ENCODE results near the gene ADAR. TPM values are rescaled to one million over a fixed set of nuclear protein-coding genes. Genes with fewer than 3 reads are reported as not detected.
A peak's percentile ranks its signal among the peaks of the same experiment; 100 is the strongest.

Gene ADAR
- total RNA-seq, 1 donor from 2014 or later = 148 TPM

DNA sequence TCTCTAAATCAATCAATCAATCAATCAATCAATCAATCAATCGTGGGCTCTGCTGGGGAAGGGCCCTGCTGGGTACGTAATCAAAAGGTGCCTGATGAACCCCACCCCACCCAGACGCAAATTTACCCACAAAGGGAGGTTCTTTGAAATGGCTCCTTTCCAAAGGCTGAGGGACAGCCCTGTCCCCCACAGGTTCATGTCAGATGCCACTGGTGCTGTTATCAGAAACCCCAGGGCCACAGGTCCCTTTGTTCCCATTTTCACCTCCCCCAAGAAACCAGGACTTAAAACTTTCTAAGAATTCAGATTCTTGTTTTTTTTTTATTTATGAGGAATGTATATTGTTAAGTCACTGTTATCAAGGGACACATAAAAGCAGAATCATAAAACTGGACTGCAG lies 26.2 kb downstream of the ADAR start:
- Mint-ChIP-seq H3K9me3 (no peaks in the 10 kb centered on the region), H3K27ac (ENCODE audit: unreplicated experiment) (no peak overlapping the region), H3K27me3 (ENCODE audit: low read depth) (no peaks in the 10 kb centered on the region), H3K4me3 (no peak overlapping the region), H3K4me1 (peaks cover 5% of the 10 kb centered on the region), H3K36me3 (ENCODE audit: low read depth) (peaks cover 15% of the 10 kb centered on the region)
- TF ChIP-seq, protein P1, sequence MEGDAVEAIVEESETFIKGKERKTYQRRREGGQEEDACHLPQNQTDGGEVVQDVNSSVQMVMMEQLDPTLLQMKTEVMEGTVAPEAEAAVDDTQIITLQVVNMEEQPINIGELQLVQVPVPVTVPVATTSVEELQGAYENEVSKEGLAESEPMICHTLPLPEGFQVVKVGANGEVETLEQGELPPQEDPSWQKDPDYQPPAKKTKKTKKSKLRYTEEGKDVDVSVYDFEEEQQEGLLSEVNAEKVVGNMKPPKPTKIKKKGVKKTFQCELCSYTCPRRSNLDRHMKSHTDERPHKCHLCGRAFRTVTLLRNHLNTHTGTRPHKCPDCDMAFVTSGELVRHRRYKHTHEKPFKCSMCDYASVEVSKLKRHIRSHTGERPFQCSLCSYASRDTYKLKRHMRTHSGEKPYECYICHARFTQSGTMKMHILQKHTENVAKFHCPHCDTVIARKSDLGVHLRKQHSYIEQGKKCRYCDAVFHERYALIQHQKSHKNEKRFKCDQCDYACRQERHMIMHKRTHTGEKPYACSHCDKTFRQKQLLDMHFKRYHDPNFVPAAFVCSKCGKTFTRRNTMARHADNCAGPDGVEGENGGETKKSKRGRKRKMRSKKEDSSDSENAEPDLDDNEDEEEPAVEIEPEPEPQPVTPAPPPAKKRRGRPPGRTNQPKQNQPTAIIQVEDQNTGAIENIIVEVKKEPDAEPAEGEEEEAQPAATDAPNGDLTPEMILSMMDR (conservative IDR thresholded peaks at IDR 0.05) = no peak
- DNase-seq (ENCODE audit: low read depth, low spot score) = no peak

DNA sequence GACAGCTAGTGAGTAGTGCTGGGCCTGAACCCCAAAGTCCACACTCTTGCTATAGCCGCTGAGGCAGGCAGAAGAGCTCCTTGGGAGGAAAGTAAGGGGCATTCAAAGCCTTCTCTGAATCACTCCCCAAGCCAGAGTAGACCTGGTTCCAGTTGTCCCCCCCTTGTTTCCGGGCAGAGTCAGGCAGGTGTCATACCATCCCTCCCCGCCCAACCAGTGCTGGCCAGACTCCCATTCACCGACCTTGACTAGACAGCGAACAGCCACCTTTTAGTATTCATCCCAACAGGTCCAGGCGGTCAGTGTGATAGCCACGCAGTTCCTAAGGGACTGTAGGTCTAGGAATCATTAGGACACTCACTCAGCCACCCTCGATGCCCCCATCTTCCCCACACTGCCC lies 28.6 kb downstream of the ADAR start:
- H3K4me1 Mint-ChIP-seq = peaks cover 14% of the 10 kb centered on the region
- DNase-seq (ENCODE audit: low read depth, low spot score) = no peak
- TF ChIP-seq, protein P1 (conservative IDR thresholded peaks at IDR 0.05) = no peak
- peaks cover 7% of the 10 kb centered on the region for H3K36me3 Mint-ChIP-seq (ENCODE audit: low read depth)
- H3K27ac Mint-ChIP-seq (ENCODE audit: unreplicated experiment) = no peak overlapping the region
- no peaks in the 10 kb centered on the region for H3K27me3 Mint-ChIP-seq (ENCODE audit: low read depth)
- H3K9me3 Mint-ChIP-seq = no peaks in the 10 kb centered on the region
- peak overlapping the region; percentile 47 for H3K4me3 Mint-ChIP-seq

DNA sequence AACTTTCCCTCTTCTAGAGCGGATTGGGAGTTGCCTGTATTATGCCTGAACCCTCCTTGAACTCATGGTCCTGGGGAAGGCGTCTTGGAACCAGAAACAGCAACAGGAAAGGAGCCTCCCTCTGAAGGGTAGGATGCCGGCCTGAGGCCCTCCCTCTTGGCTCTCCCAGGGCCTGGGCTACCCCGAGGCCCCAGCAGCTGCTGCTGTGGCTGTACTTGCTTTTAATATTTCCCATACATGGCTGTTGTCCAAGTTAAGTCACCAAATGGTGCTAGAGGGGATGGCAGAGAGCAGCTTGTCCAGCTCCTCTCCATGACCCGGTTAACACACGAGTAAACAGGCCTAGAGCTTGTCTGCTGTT lies 29.9 kb downstream of the ADAR start:
- TF ChIP-seq, protein P1 (conservative IDR thresholded peaks at IDR 0.05) = no peak
- H3K27ac Mint-ChIP-seq (ENCODE audit: unreplicated experiment) = no peak overlapping the region
- peaks cover 7% of the 10 kb centered on the region for H3K36me3 Mint-ChIP-seq (ENCODE audit: low read depth)
- peaks cover 18% of the 10 kb centered on the region for H3K4me1 Mint-ChIP-seq
- no peaks in the 10 kb centered on the region for H3K27me3 Mint-ChIP-seq (ENCODE audit: low read depth)
- H3K9me3 Mint-ChIP-seq = no peaks in the 10 kb centered on the region
- DNase-seq (ENCODE audit: low read depth, low spot score) = no peak
- H3K4me3 Mint-ChIP-seq = no peak overlapping the region

DNA sequence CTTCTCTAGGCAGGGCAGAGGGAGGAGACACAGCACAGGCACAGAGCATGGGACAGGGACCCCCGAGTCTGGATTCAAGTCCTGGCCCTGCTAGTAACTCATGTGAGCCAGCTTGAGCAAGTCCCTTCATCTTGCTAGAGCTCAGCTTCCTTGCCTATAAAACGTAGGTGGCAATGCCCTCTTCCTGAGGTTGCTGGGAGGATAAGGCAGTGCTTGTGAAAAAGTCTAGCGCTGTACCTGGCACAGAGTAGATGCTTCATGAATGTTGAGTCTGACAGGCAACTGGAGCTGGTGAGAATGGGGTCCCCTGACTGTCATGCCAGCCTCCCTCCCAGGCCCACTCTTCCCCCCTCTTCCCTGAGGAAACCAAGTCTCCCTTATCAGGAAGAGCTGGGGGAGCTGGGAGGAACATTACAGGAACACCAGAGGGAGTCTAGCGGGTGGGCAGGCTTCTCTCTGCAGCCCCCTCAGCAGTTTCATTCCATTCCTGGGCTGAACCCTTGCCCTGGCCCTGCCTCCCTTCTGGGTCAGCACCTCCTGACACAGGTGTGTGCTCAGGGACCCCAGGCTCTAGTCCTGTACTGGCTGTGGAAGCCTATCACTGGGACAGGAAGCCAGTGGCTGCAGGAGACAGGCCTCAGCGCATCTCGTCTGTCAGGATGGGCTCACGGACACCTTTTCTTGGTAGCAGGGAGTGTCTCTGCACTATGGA lies 30.5 kb downstream of the ADAR start:
- Mint-ChIP-seq H3K27ac (ENCODE audit: unreplicated experiment) (peak overlapping the region; percentile 27), H3K4me1 (peaks cover 18% of the 10 kb centered on the region), H3K4me3 (no peak overlapping the region), H3K9me3 (no peaks in the 10 kb centered on the region), H3K27me3 (ENCODE audit: low read depth) (no peaks in the 10 kb centered on the region), H3K36me3 (ENCODE audit: low read depth) (peaks cover 7% of the 10 kb centered on the region)
- DNase-seq (ENCODE audit: low read depth, low spot score) = no peak
- TF ChIP-seq, protein P1 (conservative IDR thresholded peaks at IDR 0.05) = no peak

DNA sequence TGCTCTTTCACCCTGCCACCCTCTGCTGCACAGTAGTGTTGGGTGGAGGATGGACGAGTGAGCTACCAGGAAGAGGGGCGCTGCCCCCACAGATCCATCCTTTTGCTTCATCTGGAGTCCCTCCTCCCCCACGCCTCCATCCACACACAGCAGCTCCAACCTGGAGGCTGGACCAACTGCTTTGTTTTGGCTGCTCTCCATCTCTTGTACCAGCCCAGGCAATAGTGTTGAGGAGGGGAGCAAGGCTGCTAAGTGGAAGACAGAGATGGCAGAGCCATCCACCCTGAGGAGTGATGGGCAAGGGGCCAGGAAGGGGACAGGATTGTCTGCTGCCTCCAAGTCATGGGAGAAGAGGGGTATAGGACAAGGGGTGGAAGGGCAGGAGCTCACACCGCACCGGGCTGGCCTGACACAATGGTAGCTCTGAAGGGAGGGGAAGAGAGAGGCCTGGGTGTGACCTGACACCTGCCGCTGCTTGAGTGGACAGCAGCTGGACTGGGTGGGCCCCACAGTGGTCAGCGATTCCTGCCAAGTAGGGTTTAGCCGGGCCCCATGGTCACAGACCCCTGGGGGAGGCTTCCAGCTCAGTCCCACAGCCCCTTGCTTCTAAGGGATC lies 31.9 kb downstream of the ADAR start:
- no peak overlapping the region for H3K27ac Mint-ChIP-seq (ENCODE audit: unreplicated experiment)
- H3K4me1 Mint-ChIP-seq = peaks cover 18% of the 10 kb centered on the region
- TF ChIP-seq, protein P1 (conservative IDR thresholded peaks at IDR 0.05) = no peak
- no peaks in the 10 kb centered on the region for H3K9me3 Mint-ChIP-seq
- no peaks in the 10 kb centered on the region for H3K27me3 Mint-ChIP-seq (ENCODE audit: low read depth)
- H3K36me3 Mint-ChIP-seq (ENCODE audit: low read depth) = peaks cover 13% of the 10 kb centered on the region
- H3K4me3 Mint-ChIP-seq = peak overlapping the region; percentile 50
- no peak for DNase-seq (ENCODE audit: low read depth, low spot score)

Measured in neural crest cell (in vitro differentiated cells).